VCaP (cell line): Measurements from ENCODE around the gene MLST8.

Experiments
- H3K27ac ChIP-seq: fragments of 450-650 bp; 2 replicates; pipeline ENCODE4 v1.5.1; 2017
- TF ChIP-seq, protein P1 (sequence below): fragments of 450-650 bp; conservative IDR thresholded peaks from 2 replicates; pipeline ENCODE4 v1.5.1; 2017; ENCODE audit warnings: mild to moderate bottlenecking, moderate library complexity

MLST8 gene

DNA sequence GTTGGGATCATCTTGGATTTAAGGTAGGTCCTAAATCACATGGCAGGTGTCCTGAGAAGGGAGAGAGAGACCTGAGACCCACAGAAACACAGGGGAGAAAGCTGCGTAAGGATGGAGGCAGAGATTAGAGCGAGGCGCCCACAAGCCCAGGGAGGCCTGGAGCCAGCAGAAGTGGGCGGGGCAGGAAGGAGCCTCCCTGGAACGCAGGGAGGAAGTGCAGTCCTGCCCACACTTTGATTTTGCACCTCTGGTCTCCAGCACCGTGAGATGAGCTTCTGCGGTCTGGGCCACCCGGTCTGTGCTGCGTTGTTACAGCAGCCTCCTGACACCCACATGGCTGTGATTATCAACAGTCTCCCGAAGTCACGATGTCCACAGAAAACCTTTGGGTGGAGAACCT lies 37.3 kb downstream of the MLST8 start:
- no peak overlapping the region for H3K27ac ChIP-seq
- TF ChIP-seq, protein P1, sequence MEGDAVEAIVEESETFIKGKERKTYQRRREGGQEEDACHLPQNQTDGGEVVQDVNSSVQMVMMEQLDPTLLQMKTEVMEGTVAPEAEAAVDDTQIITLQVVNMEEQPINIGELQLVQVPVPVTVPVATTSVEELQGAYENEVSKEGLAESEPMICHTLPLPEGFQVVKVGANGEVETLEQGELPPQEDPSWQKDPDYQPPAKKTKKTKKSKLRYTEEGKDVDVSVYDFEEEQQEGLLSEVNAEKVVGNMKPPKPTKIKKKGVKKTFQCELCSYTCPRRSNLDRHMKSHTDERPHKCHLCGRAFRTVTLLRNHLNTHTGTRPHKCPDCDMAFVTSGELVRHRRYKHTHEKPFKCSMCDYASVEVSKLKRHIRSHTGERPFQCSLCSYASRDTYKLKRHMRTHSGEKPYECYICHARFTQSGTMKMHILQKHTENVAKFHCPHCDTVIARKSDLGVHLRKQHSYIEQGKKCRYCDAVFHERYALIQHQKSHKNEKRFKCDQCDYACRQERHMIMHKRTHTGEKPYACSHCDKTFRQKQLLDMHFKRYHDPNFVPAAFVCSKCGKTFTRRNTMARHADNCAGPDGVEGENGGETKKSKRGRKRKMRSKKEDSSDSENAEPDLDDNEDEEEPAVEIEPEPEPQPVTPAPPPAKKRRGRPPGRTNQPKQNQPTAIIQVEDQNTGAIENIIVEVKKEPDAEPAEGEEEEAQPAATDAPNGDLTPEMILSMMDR: no peak

DNA sequence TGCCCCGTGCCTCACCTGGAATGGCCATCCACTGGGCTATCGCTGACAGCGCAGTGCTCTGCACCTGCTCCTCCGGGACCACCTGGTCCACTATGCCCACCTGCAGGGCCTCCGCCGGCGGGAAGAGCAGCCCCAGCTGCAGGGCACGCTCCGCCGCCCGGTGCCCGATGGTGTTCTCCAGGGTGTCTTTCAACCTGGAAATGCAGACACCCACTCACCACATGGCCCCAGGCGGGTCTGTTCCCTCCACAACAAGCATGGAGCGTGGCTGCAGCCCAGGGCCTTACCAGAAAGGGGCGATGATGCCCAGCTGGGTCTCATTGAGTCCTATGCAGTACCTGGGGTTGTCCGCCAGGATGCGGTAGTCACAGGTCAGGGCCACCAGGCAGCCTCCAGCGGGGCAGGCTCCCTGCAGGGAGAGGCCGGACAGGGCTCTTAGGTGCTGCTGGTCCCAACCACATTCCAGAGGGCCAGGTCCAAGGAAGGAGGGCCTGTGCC lies 37.8 kb downstream of the MLST8 start:
- TF ChIP-seq, protein P1: no peak
- no peak overlapping the region for H3K27ac ChIP-seq

DNA sequence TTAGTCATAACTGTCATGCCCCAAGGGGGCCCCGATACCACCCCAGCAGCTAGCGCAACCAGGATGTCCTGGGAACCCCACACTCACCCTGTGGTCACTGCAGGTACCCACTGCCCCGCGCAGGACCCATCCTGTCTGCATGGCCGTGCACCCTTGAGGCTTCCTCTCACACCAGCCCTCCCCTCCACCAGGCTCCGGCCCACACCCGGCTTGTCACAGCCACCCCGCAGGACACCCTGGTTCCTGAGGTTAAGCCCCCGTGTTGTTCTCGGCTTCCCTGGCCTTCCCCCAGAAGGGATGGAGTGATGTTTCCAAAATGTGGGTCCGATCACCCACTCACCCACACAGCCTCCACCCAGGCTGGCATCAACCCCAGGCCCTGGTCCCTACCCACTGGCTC lies 38.5 kb downstream of the MLST8 start:
- no peak overlapping the region for H3K27ac ChIP-seq
- TF ChIP-seq, protein P1: no peak

DNA sequence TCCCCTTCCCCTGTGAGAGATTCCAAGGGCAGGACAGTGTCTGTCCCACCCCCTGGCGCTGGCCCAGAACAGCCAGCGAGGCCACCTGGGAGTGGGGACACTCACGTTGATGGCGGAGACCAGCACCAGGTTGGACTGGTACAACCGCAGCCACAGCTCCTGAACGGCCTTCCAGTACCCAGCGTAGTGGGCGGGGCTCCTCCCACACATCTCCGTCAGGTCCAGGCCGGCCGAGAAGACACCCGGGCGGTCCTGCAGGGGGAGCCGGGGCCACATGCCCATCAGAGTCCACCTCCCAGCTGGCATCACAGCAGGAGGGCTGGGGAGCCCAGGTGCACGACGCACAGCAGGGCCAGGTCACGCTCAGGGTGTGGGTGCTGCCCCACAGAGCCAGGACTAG lies 39.0 kb downstream of the MLST8 start:
- TF ChIP-seq, protein P1: no peak
- H3K27ac ChIP-seq: no peak overlapping the region

DNA sequence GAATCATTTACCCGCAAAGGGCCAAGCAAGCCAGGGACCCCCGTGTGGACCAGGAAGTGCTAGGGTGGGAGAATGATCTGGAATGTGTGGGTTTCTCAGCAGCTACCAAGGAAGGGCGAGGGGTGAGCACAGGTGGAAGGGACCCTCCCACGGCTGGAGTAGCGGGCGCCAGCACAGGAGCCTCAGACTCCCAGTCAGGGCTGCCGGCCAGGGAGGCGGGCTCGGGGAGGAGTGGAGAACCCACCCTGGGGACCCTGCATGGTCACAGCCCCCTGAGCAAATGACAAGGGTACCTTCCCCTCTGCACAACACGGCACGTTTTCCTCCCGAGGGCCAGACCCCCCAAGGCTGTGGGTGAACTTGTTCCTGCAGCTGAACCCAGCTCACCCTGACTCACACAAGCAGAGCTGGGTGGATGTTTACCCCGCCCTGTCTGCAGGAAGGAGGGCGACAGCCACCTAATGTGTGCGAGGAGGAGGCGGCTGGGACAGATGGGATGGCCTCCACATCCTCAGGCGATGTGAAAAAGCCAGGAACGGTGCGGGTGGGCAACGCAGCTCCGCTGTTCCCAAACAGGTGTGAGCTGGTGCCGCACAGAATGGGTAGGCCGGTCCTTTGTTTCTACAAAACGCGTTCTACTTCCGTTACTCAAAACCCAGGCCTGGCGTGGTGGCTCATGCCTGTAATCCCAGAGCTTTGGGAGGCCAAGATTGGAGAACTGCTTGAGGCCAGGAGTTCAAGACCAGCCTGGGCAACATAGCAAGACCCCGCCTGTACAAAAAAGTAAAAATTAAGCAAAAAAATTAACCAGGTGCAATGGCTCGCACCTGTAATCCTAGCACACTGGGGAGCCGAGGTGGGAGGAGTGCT lies 39.9 kb downstream of the MLST8 start:
- TF ChIP-seq, protein P1: no peak
- H3K27ac ChIP-seq: no peak overlapping the region

DNA sequence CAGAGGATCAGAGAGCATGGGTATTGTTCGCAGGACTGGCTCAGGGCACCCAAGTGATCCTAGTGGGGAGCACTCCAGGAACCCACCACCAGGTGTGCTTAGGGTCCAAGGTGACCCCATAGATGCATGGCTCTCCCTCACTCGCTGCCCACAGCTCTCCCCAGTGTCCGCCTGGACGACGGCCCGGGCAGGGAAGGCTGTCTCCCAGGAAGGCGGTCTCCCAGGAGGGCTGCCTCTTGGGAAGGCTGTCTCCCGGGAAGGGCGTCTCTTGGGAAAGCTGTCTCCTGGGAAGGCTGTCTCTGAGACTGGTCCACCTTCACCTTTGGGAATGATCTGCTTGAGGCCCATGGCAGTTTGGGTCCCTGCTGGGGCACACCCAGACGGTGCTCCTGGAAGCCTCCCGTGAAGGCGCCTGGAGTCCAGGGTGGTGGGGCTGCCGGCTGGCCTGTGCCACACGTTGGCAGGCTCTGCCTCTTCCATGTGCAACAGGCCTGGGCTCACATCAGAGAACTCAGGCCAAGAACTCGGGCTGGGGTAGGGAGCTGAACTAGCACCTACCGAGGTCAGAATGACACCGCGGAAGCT lies 41.1 kb downstream of the MLST8 start:
- TF ChIP-seq, protein P1: no peak
- no peak overlapping the region for H3K27ac ChIP-seq

DNA sequence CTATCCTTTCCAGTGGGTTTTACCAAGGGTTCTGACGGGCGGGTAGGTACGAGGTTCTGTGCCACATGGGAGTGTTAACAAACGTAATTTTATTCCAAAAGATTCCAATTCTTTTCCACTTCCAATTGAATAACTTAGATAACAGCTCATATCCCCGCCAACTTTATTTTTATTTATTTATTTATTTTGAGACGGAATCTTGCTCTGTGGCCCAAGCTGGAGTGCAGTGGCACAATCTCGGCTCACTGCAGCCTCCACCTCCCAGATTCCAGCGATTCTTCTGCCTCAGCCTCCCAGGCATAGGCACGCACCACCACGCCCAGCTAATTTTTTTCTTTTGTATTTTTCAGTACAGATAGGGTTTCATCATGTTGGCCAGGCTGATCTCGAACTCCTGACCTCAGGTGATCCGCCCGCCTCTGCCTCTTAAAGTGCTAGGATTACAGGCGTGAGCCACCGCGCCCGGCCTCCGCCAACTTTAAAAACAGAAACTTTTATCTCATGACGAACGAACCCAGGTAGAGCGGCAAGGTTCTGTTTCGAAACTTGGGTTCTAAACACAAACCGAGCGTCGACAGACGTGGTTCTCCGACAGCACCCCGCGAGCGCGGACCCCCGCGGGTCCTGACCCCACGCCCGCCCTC lies 45.5 kb downstream of the MLST8 start:
- TF ChIP-seq, protein P1: no peak
- peak overlapping the region; percentile 87 for H3K27ac ChIP-seq
